MCF 10A (cell line): Measurements from ENCODE around the gene ABCB6. TPM values are rescaled to one million over a fixed set of nuclear protein-coding genes. Genes with fewer than 3 reads are reported as not detected.

Experiments used
- BruUV-seq: library from RNA; stranded (reverse); fragments of 400-500 nt; replicated peaks from 2 replicates; lab custom pipeline; 2021; lab: Mats Ljungman, UMichigan
- CTCF ChIA-PET: fragments of 300-600 bp; sonication (Branson Sonifier 250); formaldehyde crosslinking; extraction: SDS; loops from one replicate; lab custom pipeline; 2021; ENCODE audit warnings: antibody characterized with exemption, inconsistent platforms; lab: Yijun Ruan, JAX
- POLR2A ChIA-PET: fragments of 300-600, 350-650 bp; sonication (Branson Sonifier 250); formaldehyde crosslinking; extraction: SDS; loops from one replicate; lab custom pipeline; 2020; ENCODE audit warnings: antibody characterized with exemption, inconsistent platforms; lab: Yijun Ruan, JAX
- DNase-seq: peaks from one replicate; pipeline ENCODE4 v3.0.0-alpha.2; 2018; ENCODE audit not compliant: unreplicated experiment
- H3K27ac Mint-ChIP-seq: one replicate; pipeline ENCODE4 v1.8.0; 2022; ENCODE audit warnings: mild to moderate bottlenecking, low read depth, mixed read lengths; ENCODE audit not compliant: unreplicated experiment
- H3K27me3 Mint-ChIP-seq: one replicate; pipeline ENCODE4 v1.8.0; 2022; ENCODE audit warnings: mixed read lengths; ENCODE audit not compliant: insufficient read depth, unreplicated experiment
- H3K36me3 Mint-ChIP-seq: one replicate; pipeline ENCODE4 v1.8.0; 2022; ENCODE audit warnings: mild to moderate bottlenecking, moderate library complexity, mixed read lengths; ENCODE audit not compliant: insufficient read depth, unreplicated experiment
- H3K4me1 Mint-ChIP-seq: one replicate; pipeline ENCODE4 v1.8.0; 2022; ENCODE audit warnings: mixed read lengths; ENCODE audit not compliant: insufficient read depth, unreplicated experiment
- H3K4me3 Mint-ChIP-seq: one replicate; pipeline ENCODE4 v1.8.0; 2022; ENCODE audit warnings: mild to moderate bottlenecking, moderate library complexity, mixed read lengths; ENCODE audit not compliant: unreplicated experiment
- H3K9me3 Mint-ChIP-seq: one replicate; pipeline ENCODE4 v1.8.0; 2022; ENCODE audit warnings: mixed read lengths; ENCODE audit not compliant: unreplicated experiment
- intact Hi-C: fragments of 100-400 bp; cut with micrococcal nuclease; formaldehyde crosslinking; loops from 2 replicates; pipeline ENCODE4 v1.14.1; 2022
- total RNA-seq: library from RNA; stranded (reverse); gene quantifications from 2 replicates; pipeline ENCODE4 v1.2.3, GENCODE V29; 2022
- TF ChIP-seq, protein P1 (sequence below): fragments of 200-600 bp; IDR thresholded peaks from one replicate; pipeline ENCODE4 v1.8.0; 2022; ENCODE audit warnings: antibody characterized with exemption, mild to moderate bottlenecking; ENCODE audit not compliant: unreplicated experiment

ABCB6 gene
- total RNA-seq, 1 experiment from 2014 or later, result 18.8 TPM

DNA sequence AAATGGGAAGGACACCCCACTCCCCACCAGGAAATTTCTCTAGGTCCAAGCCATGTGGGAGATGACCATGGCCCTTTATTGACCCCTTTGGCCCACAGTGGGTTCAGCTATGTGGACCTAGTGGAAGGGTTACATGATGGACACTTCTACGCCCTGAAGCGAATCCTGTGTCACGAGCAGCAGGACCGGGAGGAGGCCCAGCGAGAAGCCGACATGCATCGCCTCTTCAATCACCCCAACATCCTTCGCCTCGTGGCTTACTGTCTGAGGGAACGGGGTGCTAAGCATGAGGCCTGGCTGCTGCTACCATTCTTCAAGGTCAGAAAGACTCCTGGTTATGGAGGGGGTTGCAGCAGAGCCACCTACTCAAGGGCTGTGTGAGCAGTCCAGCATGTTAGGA is 27.8 kb upstream of the ABCB6 start:
- BruUV-seq, result no TSS peak
- intact Hi-C loops, result loop anchor here (5.0 kb wide), 1 partner anchor 51 kb away; no protein-coding TSS in a partner anchor

DNA sequence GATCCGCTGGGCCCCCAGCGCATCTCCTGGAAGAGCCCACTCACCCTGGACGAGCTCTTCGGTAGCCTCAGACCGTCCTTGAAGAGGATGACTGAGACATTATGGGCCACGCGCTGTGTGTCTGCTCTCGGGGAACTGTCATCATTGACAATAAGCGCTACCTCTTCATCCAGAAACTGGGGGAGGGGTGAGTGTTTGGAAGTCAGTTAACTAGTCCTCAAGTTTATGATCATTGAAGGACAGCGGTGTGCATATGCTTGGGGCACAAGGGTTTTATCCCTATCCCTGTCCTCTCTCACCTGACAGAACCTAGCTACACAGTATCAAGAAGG is 27.1 kb upstream of the ABCB6 start:
- Mint-ChIP-seq H3K9me3 (no peaks in the 10 kb centered on the region), H3K36me3 (peaks cover 44% of the 10 kb centered on the region), H3K4me1 (peaks cover 26% of the 10 kb centered on the region), H3K4me3 (peak overlapping the region; percentile 80), H3K27ac (peak overlapping the region; percentile 85), H3K27me3 (no peaks in the 10 kb centered on the region)
- ChIA-PET CTCF (interaction anchor here (0.6 to 10.3 kb wide), 9 partner anchors 13 to 266 kb away, joined by 3 to 123 read pairs (median 4); partner anchors contain the start of genes DNAJB2 and SLC23A3), POLR2A (interaction anchor here (1.1 to 14.1 kb wide), 18 partner anchors 8 to 351 kb away, joined by 3 to 401 read pairs (median 11); partner anchors contain the start of genes ANKZF1, ATG9A, CNPPD1 and DNAJB2)
- BruUV-seq, result TSS peak; percentile 64
- no peak for DNase-seq
- TF ChIP-seq, protein P1, sequence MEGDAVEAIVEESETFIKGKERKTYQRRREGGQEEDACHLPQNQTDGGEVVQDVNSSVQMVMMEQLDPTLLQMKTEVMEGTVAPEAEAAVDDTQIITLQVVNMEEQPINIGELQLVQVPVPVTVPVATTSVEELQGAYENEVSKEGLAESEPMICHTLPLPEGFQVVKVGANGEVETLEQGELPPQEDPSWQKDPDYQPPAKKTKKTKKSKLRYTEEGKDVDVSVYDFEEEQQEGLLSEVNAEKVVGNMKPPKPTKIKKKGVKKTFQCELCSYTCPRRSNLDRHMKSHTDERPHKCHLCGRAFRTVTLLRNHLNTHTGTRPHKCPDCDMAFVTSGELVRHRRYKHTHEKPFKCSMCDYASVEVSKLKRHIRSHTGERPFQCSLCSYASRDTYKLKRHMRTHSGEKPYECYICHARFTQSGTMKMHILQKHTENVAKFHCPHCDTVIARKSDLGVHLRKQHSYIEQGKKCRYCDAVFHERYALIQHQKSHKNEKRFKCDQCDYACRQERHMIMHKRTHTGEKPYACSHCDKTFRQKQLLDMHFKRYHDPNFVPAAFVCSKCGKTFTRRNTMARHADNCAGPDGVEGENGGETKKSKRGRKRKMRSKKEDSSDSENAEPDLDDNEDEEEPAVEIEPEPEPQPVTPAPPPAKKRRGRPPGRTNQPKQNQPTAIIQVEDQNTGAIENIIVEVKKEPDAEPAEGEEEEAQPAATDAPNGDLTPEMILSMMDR, result no peak
- intact Hi-C loops, result loop anchor here (2.0 to 5.0 kb wide), 2 partner anchors 15 to 51 kb away; no protein-coding TSS in a partner anchor

More for the DNA sequence above, 27.8 kb upstream of the ABCB6 start:
- Mint-ChIP-seq H3K27ac (no peak overlapping the region), H3K36me3 (peaks cover 51% of the 10 kb centered on the region), H3K9me3 (no peaks in the 10 kb centered on the region), H3K27me3 (no peaks in the 10 kb centered on the region), H3K4me1 (peaks cover 29% of the 10 kb centered on the region), H3K4me3 (peak overlapping the region; percentile 80)
- CTCF ChIA-PET, result interaction anchor here (0.6 to 10.3 kb wide), 9 partner anchors 12 to 267 kb away, joined by 3 to 123 read pairs (median 4); partner anchors contain the start of genes DNAJB2 and SLC23A3
- TF ChIP-seq, protein P1, result no peak
- DNase-seq, result no peak
- POLR2A ChIA-PET, result interaction anchor here (1.4 to 14.1 kb wide), 9 partner anchors 13 to 70 kb away, joined by 3 to 401 read pairs (median 18); partner anchors contain the start of genes ANKZF1, ATG9A, CNPPD1 and DNAJB2

DNA sequence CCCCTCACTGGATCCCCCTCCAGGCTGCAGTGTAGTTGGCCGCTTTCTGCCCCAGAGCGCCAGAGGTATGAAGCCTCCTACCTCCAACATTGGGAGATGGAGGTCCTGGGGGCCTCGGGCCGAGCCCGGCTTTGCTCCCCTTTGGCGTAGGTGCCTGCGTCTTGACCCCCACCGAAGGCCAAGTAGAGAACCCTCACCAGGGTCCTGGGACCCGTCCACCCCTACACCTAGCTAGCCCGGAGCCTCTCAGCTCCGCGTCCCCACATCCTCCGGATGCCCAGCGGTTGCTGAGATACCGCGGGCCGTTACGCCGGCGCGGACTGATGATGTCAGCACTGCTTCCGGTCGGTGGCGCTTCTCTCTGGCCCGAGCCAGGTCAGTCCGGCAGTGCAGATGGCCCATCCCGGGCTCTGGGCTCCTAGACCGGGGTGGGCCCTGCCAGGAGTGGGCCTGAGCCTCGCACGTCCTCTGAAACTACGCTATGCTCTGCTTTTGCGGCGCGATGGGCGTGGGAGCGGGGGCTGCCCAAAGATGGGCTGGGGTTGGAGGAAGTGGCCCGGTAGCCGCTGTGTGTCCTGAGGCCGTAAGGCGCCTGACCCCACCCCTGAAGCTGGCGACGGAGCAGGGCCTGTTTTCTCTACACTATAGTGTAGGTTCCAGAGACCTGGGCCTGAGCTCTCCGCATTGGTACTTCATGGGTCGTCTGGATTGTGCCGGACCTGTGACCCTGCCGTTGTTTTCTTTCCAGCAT is 26.6 kb upstream of the ABCB6 start, which contains the start of the genes GLB1L and STK16:
TSS of gene GLB1L (minus strand) at position 297 of the 751 bp plus-strand sequence. CDS start 1,871 bp downstream, outside the sequence.
TSS of gene STK16 (plus strand) at position 332 of the 751 bp plus-strand sequence. CDS start 521 bp downstream, outside the sequence.
- peak within 1 kb of the TSS; percentile 85 for H3K27ac Mint-ChIP-seq

More for the DNA sequence above, 26.6 kb upstream of the ABCB6 start, which contains the start of the genes GLB1L and STK16:
- H3K4me3 Mint-ChIP-seq, result peak within 1 kb of the TSS; percentile 80
- peaks cover 21% of the 10 kb centered on the region for H3K4me1 Mint-ChIP-seq
- CTCF ChIA-PET, result interaction anchor here (0.5 to 10.3 kb wide), 14 partner anchors 13 to 121 kb away, joined by 3 to 123 read pairs (median 3); partner anchors contain the start of genes ANKZF1, ATG9A, DNAJB2 and SLC23A3
- POLR2A ChIA-PET, result interaction anchor here (0.5 to 14.1 kb wide), 33 partner anchors 9 to 352 kb away, joined by 3 to 401 read pairs (median 5); partner anchors contain the start of genes ANKZF1, ATG9A, CFAP65 and CNPPD1
- TF ChIP-seq, protein P1, result no peak
- H3K9me3 Mint-ChIP-seq, result no peaks in the 10 kb centered on the region
- H3K36me3 Mint-ChIP-seq, result peaks cover 39% of the 10 kb centered on the region
- no TSS peak for BruUV-seq
- peak; percentile 87 for DNase-seq
- intact Hi-C loops, result loop anchor here (2.0 to 5.0 kb wide), 2 partner anchors 15 to 52 kb away; no protein-coding TSS in a partner anchor
- H3K27me3 Mint-ChIP-seq, result no peaks in the 10 kb centered on the region
